Ovary (tissue), 3 donors: Measurements from ENCODE around the gene IPP.

ENCODE experiments used
- POLR2A ChIP-seq: fragments of 450-650 bp; IDR thresholded peaks from one replicate; pipeline ENCODE4 v1.6.1; 2017; ENCODE audit warnings: antibody characterized with exemption, mild to moderate bottlenecking, moderate library complexity
- TF ChIP-seq, protein P1 (sequence below), 3 donors: fragments of 450-650 bp in 2 of 3; fragments of 200-600 bp in 1 of 3; IDR thresholded peaks; one replicate each; pipeline versions ENCODE4 v1.5.1 to v1.8.0; 2016 to 2022; ENCODE audit warnings: antibody characterized with exemption in 3 of 3, mild to moderate bottlenecking in 1 of 3
- donor health status: DM: no; HTN: no; CAD: no.

DNA sequence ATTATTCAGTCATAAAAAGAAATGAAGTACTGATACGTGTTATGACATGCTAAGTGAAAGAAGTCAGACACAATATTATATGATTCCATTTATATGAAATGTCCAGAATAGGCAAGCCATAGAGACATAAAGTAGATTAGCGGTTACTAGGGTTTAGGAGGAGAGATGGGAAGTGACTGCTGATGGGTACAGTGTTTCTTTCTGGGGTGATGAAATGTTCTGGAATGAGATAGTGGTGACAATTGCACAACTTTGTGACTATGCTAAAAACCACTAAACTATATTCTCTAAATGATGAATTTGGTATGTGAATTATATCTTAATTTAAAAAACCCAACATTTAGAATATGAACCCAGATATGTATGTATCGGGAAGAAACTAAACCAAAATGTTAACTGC, 27.6 kb downstream of the IPP start:
- TF ChIP-seq POLR2A = no peak
- TF ChIP-seq, protein P1, sequence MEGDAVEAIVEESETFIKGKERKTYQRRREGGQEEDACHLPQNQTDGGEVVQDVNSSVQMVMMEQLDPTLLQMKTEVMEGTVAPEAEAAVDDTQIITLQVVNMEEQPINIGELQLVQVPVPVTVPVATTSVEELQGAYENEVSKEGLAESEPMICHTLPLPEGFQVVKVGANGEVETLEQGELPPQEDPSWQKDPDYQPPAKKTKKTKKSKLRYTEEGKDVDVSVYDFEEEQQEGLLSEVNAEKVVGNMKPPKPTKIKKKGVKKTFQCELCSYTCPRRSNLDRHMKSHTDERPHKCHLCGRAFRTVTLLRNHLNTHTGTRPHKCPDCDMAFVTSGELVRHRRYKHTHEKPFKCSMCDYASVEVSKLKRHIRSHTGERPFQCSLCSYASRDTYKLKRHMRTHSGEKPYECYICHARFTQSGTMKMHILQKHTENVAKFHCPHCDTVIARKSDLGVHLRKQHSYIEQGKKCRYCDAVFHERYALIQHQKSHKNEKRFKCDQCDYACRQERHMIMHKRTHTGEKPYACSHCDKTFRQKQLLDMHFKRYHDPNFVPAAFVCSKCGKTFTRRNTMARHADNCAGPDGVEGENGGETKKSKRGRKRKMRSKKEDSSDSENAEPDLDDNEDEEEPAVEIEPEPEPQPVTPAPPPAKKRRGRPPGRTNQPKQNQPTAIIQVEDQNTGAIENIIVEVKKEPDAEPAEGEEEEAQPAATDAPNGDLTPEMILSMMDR (IDR thresholded peaks at IDR 0.05) = no peak
